Cortex of kidney (tissue), 1 donor: Measurements from ENCODE around the gene MATN1.

ENCODE experiments used
- DNase-seq: peaks from one replicate; lab custom pipeline; 2025; lab: John Stamatoyannopoulos, UW

Gene MATN1

DNA sequence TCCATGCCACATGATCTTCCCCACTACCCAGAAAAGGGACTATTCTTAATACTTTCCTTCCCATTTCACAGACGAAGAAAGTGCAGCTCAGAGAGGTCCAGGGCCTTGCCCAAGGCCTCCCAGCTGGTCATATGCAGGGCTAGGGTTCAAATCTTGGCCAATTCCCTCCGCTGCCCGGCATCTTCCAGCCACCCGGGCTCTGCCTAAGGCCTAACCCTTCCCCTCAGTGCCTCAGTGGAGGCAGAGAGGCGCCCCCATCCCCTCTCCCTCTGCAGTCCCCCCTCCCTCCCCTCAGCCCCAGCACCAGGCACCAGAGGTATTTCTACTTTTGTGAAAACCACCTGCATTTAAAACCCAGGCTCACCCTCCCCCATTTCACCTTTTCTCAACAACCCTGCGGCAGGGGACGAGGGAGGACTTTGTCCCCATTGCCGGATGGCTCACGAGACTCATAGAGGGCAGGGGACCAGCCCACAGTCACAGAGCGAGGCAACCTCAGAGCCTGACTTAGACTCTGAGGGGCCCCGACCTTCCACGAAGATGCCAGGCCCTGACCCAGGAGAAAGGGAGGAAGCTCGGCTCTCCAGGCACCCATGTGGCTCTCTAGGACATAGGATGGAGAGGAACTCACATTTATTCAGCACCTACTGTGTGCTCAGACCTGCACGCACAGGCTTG is 21.9 kb upstream of the MATN1 start:
- no peak for DNase-seq

DNA sequence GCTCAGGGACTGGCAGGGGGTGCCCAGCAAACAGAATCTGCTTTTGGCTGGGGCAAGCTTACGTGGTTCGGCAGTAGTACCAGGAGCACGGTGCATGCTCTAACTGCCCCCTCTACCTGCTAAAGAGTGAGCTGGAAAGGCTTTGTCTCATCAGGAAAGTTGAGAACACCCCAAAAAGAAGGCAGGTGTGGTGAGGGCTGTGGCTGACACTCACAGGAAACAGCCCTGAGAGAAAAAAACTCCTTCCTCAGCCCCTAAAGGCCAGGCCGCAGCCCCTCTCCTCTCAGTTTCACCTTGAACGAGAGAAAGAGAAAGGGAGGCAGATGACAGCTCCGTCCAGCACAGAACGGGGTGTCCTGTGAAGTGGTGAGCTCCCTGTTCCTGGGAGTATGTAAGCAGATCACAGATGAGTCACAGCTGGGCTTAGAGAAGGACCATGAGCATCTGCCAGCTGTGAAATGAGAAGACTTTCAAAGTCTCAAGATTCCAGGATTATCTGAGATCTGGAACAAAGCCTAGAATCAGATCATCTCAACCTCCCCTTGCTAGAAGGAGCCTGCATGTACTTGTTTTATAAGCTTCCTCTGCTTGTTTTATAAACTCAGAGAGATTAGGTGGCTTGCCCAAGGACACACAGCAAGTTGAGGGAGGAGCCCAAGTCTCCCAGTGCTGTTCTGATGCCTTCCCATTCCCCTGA is 20.8 kb upstream of the MATN1 start:
- no peak for DNase-seq

DNA sequence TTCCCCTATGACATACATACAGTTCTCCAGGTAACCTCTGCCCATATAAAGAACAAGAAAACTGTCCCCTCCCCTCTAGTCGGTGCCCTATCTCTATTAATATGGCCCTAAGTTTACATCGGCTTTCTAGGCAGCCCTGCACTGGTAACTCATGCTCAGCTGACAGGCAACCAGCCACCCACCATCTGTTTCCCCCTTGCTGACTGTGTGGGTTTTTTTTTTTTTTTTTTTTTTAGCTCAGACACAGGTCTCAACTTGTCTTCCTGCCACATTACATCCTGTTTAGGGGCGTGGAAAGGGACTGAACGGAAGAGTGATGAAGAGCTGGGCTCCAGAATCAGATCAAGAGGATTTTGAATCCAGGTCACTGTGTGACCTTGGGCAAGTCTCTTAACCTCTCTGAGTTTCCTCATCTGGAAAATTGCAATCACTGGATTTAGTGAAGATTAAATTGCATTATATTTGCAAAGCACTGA is 20.2 kb upstream of the MATN1 start:
- DNase-seq: no peak

DNA sequence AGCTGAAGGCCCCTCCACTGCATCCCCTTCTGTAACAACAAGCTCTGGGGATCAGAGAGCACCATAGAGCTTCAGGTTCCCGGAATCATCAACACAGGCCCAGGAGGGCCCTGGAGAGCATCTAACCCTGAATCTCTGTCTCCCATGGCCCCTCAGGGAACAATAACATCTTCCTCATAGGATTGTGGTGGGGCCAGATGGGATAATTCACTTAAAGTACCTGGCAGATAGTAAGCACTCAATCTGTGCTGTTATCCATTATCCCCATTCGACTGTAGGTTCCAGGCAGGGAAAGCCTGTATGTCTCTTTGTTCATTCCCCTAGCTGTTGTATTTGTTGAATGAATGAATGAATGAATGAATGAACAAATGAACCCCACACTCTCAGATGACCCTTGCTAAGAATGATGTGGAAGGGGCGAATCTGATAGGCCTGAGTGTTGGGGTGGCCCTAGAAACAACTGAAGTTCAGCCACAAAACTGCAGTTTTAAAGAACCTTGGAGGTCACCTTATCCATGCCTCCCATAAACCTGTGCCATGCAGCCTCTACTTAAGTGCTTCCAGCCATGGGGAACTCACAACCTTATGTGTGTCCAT is 19.7 kb upstream of the MATN1 start:
- no peak for DNase-seq

GRCh38 chr1:30742300-30742962 is 19.0 kb upstream of the MATN1 start:
- no peak for DNase-seq

- no peak for DNase-seq
Measured at GRCh38 chr1:30741239-30741894, 18.0 kb upstream of the MATN1 start.

GRCh38 chr1:30740251-30741238 is 17.2 kb upstream of the MATN1 start:
- DNase-seq: no peak

DNA sequence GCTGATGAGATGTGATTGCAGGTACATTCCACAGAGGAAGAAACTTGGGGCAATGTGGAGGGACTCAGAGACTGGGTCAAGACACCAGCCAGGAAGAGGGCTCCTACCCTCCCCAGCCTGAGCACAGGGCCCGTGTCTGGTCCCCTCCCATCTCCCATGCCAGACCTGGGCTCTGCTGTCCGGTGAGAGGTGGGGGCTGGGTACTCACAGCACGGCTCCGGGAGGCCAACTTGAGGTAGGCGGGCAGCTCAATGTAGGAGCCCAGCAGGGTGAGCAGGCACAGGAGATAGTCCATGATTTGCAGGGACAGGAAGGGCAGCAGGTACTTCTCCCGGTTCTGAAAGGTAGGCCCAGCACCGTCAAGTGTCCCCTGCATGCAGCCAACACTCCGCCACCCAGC is 16.2 kb upstream of the MATN1 start:
- no peak for DNase-seq

GRCh38 chr1:30738715-30739559 is 15.6 kb upstream of the MATN1 start:
- DNase-seq: no peak

DNA sequence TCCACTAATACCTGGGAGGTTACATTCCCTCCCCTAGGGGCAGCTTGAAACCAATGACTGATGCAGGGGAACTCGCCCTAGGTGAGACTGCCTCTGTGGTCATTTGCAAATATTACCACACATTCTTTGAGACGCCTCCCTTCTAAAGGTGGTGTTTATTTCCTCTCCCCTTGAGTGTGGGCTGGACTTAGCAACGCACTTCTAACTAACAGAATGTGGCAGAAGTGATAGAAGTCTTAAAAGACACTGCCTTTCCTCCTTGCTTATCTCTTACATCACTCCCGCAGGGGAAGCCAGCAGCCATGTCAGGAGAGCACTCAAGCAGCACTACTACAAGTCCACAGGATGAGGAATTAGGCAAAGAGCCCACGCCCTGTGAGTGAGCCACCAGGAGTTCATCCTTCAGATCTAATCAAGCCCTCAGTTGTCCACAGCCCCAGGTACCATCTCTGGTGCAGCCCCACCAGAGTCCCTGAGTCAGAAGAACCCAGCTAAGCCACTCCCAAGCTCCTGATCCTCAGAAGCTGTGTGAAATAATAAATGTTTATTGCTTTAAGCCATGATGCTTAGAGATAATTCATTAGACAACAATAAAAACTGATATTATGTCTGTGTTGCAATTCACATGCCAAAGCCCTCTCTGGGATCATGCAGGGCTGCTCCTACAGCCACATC is 14.8 kb upstream of the MATN1 start:
- no peak for DNase-seq

DNA sequence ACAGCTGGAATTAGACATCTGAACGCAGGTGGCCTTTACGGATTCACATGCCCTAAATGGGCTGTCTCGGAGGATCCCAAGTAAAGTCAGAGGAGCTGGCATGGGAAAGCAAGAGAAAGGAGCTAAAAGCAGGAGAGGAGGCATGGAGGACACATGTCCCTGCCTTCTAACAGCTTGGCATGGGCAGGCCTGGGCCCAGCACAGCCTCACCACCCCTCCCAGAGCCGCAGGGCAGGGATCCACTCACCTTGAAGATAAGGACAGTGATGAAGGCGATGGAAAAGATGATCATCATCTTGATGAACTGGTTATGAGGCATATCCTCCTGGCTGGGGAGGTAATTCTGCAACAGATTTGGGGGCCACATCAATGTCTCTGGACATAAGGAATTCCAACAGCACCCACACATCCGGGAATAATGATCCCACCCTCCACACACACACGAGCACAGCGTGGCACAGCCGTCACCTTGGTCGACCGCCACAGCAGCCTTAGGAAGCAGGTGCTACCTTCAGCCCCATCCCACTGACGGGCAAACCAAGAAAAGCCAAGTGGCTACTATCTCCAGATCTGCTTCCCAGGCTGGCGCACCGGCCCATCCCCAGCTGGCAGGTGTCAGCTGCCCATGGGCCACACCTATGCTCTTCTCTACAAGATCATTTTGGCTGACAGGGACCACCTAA is 14.1 kb upstream of the MATN1 start:
- no peak for DNase-seq

GRCh38 chr1:30735668-30736498 is 12.5 kb upstream of the MATN1 start:
- no peak for DNase-seq

DNA sequence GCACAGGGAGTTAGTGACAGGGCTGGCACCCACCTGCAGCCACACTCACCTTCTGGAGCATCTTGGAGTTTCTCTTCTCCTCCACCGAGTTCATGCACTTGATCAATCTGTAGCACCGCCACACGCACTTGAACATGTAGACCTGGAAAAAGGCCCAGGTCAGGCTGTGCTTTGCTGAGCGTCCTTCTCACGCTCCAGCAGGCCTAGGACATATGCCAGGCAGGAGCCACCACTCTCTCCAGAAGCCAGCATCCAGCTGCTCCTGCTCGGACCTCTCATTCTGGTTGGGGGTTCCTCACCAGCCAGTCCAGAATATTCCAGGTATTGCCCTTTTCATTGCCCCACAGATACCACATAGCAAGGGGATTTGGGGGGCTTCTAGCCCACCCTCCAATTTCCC is 11.7 kb upstream of the MATN1 start:
- DNase-seq: no peak

- no peak for DNase-seq
Measured at GRCh38 chr1:30734580-30734979, 11.2 kb upstream of the MATN1 start.

DNA sequence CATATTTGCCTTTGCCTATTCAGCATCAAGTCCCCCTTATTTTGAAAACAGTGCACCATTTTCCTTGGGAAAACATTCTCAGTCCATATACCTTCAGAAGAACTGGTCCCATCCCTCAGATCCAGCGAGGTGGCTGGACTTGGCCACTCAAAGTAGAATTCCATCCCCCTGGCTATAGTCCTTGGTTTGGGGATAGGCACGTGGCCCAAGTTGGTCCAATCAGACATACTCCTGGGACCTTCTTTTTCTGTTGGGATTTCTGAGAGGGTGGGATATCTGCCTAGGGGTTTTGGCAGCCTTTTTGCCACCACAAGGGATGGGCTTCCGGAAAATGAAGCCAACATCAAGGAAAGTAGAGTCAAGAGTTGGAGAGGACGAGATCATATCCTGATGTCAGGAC is 10.7 kb upstream of the MATN1 start:
- DNase-seq: no peak

- no peak for DNase-seq
Measured at GRCh38 chr1:30733493-30733892, 10.1 kb upstream of the MATN1 start.

- no peak for DNase-seq
Measured at GRCh38 chr1:30732277-30732996, 9.1 kb upstream of the MATN1 start.
